Cerebellar cortex (tissue), 1 donor: Measurements from ENCODE around the gene EML6.

Source experiments
- DNase-seq: peaks from one replicate; pipeline ENCODE4 v3.0.0-alpha.2; 2015; ENCODE audit warnings: low spot score

EML6 gene

GRCh38 chr2:54999182-54999581 lies 275.7 kb downstream of the EML6 start:
- DNase-seq: peak; percentile 70

DNA sequence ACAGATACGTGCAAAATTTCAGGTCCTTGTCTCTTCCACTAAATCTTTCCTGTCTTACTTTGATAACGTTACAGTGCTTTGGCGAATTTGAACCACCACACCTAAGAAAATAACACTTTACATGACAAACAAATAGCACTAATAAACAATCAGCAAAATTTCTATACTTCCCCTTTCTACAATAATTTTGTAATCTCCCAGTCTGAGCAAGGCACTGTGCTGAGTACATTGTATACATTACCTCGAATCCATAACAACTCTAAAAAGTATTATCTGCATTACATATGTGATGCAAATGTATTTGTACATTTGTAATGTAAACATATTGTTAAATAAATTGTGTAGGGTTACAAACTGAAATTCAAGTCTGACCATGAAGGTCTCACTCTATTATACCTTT lies 276.9 kb downstream of the EML6 start:
- no peak for DNase-seq

DNA sequence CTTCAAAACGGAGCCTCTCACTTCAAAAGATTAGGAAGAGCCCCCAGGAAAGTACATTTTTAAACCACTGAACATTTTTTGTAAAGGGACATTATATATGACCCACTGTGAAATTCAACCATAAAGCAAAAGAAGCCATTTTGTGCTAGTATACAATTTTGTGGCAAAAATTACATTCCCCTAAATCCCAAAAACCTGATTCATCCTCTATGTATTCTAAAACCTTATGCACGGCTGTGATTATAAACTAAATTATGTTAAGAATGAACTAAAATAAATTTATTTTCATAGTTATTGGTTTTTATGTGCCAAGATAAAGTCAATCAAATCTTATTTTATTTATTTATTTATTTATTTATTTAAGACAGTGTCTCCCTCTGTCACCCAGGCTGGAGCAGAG lies 278.3 kb downstream of the EML6 start:
- DNase-seq: no peak

DNA sequence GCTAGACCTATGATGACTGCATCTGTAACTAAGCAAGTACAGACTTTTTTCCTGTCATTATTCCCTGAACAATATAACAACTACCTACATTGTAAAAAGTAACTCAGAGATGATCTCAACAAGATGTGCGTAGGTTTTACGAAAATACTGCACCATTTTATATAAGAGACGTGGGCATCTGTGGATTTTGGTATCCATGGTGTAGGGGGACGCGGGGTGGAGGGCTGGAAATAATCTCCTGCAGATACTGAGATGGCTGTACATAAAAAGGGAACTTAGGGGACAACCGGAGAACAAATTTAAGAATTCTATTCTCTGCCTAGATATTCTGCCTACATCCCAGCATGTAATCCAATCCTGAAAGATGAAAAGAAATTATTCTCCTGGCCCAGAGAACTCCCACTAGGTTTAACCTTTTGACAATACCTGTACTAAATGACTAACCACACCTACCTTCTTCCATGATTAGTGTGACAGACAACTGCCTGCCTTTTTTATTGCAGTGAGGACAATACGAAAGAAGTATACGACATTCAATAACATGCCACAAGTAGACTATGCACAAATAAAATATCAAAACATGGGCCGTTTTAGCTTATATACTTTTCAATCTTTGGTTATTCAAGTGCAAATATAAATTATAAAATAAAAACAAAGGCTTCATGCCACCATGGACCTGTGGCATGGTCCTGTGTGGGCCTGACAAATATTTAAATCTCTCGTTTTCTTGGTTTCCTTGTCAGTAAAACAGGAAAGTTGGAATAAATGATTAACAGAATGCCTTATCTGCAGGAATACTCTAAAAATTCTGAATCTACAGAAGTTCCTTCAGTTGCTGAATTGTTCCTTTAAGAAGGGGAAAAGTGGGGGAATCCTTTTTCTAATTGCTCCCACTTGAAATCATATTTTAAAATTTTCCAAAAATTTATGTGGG lies 280.5 kb downstream of the EML6 start:
- no peak for DNase-seq

- peak; percentile 22 for DNase-seq
These were observed 282.8 kb downstream of the EML6 start for GRCh38 chr2:55006306-55006705.

DNA sequence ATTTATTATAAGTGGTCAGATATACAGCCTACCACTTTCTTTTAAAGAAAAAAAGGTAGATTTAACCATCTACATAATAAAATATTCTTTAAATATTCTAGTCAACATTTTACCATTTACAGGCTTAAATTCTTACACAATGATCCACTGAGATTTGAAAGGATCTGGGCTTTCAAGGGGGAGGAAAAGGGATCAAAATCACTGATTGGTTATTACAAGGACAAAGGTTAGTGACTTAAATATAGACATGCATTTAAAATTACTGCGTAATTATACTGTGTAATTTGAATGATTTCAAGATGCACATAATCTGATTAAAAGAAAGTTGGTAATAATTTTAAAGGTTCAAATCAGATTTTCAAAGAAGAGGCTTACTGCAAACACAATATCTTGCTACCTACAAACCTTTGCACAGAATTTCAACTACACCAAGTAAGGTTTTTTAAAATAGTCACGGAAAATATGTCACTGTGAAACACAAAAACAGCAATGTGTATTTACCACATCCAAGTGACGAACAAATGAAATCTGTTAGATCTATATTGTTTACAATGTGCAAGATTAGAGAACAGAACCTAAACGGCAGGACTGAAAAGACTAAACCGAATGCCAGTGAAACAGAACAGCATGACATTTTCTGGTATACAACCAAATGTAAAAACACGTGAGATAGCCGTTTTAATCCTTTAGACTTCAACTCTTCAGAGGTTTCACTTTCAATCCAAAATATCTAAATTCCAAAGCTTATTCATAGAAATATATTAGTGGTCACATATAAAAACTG lies 286.0 kb downstream of the EML6 start:
- peak; percentile 70 for DNase-seq

- DNase-seq: peak; percentile 90
These were observed 286.7 kb downstream of the EML6 start for GRCh38 chr2:55010149-55010591.

DNA sequence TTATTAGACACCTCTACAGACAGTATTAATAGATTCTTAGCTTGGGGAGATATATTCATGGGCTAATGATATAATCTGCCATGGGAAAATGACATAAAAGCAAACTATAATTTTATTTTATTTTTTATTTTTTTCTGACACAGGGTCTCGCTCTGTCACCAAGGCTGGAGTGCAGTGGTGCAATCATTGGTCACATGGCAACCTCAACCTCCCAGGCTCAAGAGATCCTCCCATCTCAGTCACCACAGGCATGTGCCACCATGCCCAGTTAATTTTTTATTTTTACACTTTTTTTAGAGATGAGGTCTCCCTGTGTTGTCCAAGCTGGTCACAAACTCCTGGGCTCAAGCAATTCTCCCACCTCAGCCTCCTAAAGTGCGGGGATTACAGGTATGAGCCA lies 287.5 kb downstream of the EML6 start:
- no peak for DNase-seq

- no peak for DNase-seq
These were observed 288.6 kb downstream of the EML6 start for GRCh38 chr2:55011831-55012671.

DNA sequence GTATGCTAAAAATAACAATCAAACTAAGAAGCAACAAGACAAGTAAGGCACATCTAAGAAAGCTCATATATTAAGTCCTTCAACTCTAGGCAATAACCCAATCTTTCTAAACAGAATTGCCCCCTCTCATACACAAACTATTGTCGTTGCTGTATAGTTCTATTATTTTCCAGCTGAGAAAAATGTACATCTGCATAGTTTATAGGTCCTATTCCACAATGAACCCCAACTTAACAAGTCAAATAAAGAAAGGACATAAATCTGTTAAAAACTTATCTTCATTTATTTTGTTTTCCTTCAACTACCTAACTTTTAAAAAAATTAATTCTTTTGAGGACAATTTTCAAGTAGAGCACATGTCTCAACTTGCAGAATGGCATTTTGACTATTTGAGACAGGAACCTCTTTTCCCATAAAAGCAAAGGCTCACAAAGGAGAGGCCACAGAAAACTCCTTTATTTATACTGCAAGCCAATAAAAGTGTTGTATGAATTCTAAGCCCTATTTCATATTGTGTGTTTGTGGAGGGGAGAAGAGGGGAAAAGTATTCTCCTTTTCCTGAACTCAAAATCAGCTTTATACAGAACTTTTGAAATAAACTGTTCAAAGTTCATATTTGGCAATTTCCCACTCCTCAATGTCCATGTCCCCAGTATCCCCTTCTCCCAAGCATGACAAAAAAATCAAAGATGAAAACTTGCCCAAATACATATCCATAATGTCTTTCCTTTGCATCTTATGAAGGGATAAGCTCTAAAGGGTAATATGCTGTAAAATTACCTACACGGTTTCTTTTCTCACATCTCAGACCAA lies 289.4 kb downstream of the EML6 start:
- no peak for DNase-seq

- DNase-seq: peak; percentile 34
These were observed 290.5 kb downstream of the EML6 start for GRCh38 chr2:55013936-55014335.

GRCh38 chr2:55014962-55015939 lies 291.8 kb downstream of the EML6 start:
- DNase-seq: peak; percentile 92

DNA sequence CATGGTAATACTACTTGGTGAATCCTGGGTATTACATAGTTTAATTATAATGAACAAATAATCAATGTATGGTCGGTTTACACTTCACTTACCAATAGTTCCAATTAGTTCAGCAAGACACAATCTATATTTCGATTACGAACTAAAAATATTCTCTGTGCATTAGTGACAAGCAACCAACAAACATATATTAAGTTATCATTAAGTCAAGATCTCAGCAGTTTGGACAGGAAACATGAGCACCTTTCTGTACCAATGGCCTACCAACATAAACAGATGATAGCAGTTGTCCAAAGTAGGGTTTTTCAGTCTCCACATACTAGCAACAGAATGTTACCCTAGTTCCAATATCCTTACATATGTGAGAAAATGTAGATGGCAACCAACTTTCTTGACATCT lies 294.0 kb downstream of the EML6 start:
- DNase-seq: no peak

- DNase-seq: no peak
These were observed 294.4 kb downstream of the EML6 start for GRCh38 chr2:55017880-55018279.

GRCh38 chr2:55018619-55019018 lies 295.2 kb downstream of the EML6 start:
- DNase-seq: no peak

- no peak for DNase-seq
These were observed 296.2 kb downstream of the EML6 start for GRCh38 chr2:55019526-55020258.
